HepG2 (cell line): ENCODE data around the gene HAND1. TPM values are rescaled to one million over a fixed set of nuclear protein-coding genes. Genes with fewer than 3 reads are reported as not detected.

Experiments
- ATF7-NPFF ChIP-seq: sonication (generic); formaldehyde crosslinking; IDR thresholded peaks from 2 replicates; pipeline ENCODE4 v1.8.1; 2023; ENCODE audit warnings: mild to moderate bottlenecking, low read depth, missing genetic modification reagents, moderate library complexity
- ETV6 ChIP-seq: sonication (generic); formaldehyde crosslinking; conservative IDR thresholded peaks from 2 replicates; pipeline ENCODE4 v1.4.0; 2020; ENCODE audit warnings: missing genetic modification reagents
- KDM3A ChIP-seq: IDR thresholded peaks from 2 replicates; pipeline ENCODE4 v1.6.1; 2018; ENCODE audit warnings: low read depth, missing compliant biosample characterization
- MLLT10 ChIP-seq: sonication (generic); formaldehyde crosslinking; IDR thresholded peaks from 2 replicates; pipeline ENCODE4 v1.4.0; 2020; ENCODE audit warnings: missing genetic modification reagents
- NR2C2 ChIP-seq: sonication (generic); formaldehyde crosslinking; IDR thresholded peaks from 2 replicates; pipeline ENCODE4 v1.4.0; 2020; ENCODE audit warnings: missing genetic modification reagents, mild to moderate bottlenecking, moderate library complexity, borderline replicate concordance
- RFX1 ChIP-seq: fragments of 450-650 bp; IDR thresholded peaks from 2 replicates; pipeline ENCODE4 v1.6.1; 2017
- RNF219 ChIP-seq: sonication (generic); formaldehyde crosslinking; IDR thresholded peaks from 2 replicates; pipeline ENCODE4 v1.5.0; 2020; ENCODE audit warnings: mild to moderate bottlenecking, missing genetic modification reagents
- XBP1 ChIP-seq: sonication (generic); formaldehyde crosslinking; IDR thresholded peaks from 2 replicates; pipeline ENCODE4 v1.5.0; 2020; ENCODE audit warnings: missing genetic modification reagents
- ZBTB7B ChIP-seq: sonication (generic); formaldehyde crosslinking; IDR thresholded peaks from 2 replicates; pipeline ENCODE4 v1.4.0; 2020; ENCODE audit warnings: missing genetic modification reagents
- ZKSCAN5 ChIP-seq: sonication (generic); formaldehyde crosslinking; IDR thresholded peaks from 2 replicates; pipeline ENCODE4 v1.5.1; 2020; ENCODE audit warnings: mild to moderate bottlenecking, missing genetic modification reagents
- ZNF180 ChIP-seq: sonication (generic); formaldehyde crosslinking; IDR thresholded peaks from 2 replicates; pipeline ENCODE4 v1.4.0; 2020; ENCODE audit warnings: low read depth, missing genetic modification reagents, borderline replicate concordance
- ZNF558 ChIP-seq: sonication (generic); formaldehyde crosslinking; IDR thresholded peaks from 2 replicates; pipeline ENCODE4 v1.9.0; 2022; ENCODE audit warnings: mild to moderate bottlenecking, missing genetic modification reagents, borderline replicate concordance
- ZNF607 ChIP-seq: sonication (generic); formaldehyde crosslinking; IDR thresholded peaks from 2 replicates; pipeline ENCODE4 v1.5.1; 2020; ENCODE audit warnings: missing genetic modification reagents, mild to moderate bottlenecking, borderline replicate concordance
- ZNF770 ChIP-seq: sonication (generic); formaldehyde crosslinking; IDR thresholded peaks from 2 replicates; pipeline ENCODE4 v1.5.0; 2020; ENCODE audit warnings: mild to moderate bottlenecking, missing genetic modification reagents
- ZNF879 ChIP-seq: sonication (generic); formaldehyde crosslinking; IDR thresholded peaks from 2 replicates; pipeline ENCODE4 v1.8.1; 2023; ENCODE audit warnings: missing genetic modification reagents
- polyA plus RNA-seq, 8 experiments: library from polyadenylated mRNA; depleted of rRNA in 3 of 8; stranded (reverse) in 7 of 8; unstranded in 1 of 8; fragments of >200 nt; fragmentation: Illumina TruSeq in 4 of 8; extraction: Trizol in 4 of 8; gene quantifications; 2 replicates each; pipeline versions ENCODE4 v1.2.1 to v1.2.3, GENCODE V29; 2011 to 2016; ENCODE audit warnings: low read depth in 4 of 8, missing spikeins in 1 of 8, mixed read lengths in 1 of 8; ENCODE audit not compliant: insufficient read depth in 1 of 8
- total RNA-seq, 5 experiments: library from RNA; depleted of rRNA; stranded (reverse); fragments of >200 nt; fragmentation: Illumina TruSeq; extraction: Trizol; gene quantifications; 2 replicates each; pipeline ENCODE4 v1.2.3, GENCODE V29; 2016; ENCODE audit warnings: low read depth in 1 of 5
- TF ChIP-seq, protein P1 (sequence below): conservative IDR thresholded peaks from 2 replicates; pipeline ENCODE4 v1.6.1; 2018; ENCODE audit warnings: missing genetic modification reagents
- TF ChIP-seq, protein P2 (sequence below): sonication (generic); formaldehyde crosslinking; IDR thresholded peaks from 2 replicates; pipeline ENCODE4 v1.8.0; 2022; ENCODE audit warnings: low read depth, missing genetic modification reagents
- TF ChIP-seq, protein P3 (sequence below), 2 experiments: fragments of 450-650 bp in 1 of 2; sonication (generic) in 1 of 2; formaldehyde crosslinking; IDR thresholded peaks; 2 replicates each; pipeline versions ENCODE4 v1.5.0 to v1.8.0; 2020 to 2022; ENCODE audit warnings: mild to moderate bottlenecking in 1 of 2, missing genetic modification reagents in 1 of 2

HAND1 gene
- total and polyA plus RNA-seq, 2 of the 13 experiments (the other 11 are each of a cell fraction or from before 2014, with no cell fraction given) = not detected

DNA sequence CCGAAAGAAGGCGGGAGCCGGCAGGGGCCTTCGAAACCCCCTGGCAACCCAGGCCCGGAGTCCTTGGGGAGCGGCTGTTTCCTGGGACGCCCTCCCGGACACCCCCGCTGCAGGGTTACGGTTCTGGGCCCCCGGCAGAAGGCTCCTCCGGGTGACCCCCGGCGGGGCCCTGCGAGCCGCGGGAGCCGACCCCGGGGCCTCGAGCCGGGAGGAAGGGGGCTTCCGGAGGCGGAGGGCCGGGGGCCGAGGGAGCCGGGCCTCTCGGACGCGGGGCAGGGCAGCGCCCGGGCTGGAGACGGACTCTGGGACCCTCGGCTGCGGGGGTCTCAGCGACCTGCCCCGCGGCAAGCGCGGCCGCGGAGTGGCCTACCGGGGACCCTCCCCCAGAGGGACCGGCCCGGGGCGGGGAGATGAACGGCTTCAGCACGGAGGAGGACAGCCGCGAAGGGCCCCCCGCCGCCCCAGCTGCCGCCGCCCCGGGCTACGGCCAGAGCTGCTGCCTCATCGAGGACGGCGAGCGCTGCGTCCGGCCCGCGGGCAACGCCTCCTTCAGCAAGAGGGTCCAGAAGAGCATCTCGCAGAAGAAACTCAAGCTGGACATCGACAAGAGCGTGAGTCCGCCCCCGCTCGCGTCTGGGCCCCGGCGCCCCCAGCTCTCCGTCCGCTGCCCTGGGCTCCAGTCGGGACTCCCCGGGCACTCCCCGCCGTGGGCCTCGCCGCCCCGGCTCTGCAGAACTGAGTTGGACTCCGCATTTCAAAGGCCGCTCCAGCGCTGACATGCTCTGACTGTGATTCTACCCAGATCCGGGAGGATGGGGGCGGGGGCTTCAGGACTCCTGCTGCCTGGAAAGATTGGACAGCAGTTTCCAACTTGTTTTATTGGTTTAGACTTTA lies 31.6 kb downstream of the HAND1 start (continued):
- TF ChIP-seq, protein P1, sequence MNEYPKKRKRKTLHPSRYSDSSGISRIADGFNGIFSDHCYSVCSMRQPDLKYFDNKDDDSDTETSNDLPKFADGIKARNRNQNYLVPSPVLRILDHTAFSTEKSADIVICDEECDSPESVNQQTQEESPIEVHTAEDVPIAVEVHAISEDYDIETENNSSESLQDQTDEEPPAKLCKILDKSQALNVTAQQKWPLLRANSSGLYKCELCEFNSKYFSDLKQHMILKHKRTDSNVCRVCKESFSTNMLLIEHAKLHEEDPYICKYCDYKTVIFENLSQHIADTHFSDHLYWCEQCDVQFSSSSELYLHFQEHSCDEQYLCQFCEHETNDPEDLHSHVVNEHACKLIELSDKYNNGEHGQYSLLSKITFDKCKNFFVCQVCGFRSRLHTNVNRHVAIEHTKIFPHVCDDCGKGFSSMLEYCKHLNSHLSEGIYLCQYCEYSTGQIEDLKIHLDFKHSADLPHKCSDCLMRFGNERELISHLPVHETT (CRISPR knock-in tag) = no peak
- TF ChIP-seq ZNF879 (CRISPR knock-in tag) (no peak), ZNF180 (CRISPR knock-in tag) (no peak), ZNF770 (CRISPR knock-in tag) (no peak), XBP1 (CRISPR knock-in tag) (no peak), KDM3A (CRISPR knock-in tag) (no peak), NR2C2 (no peak), ZNF607 (CRISPR knock-in tag) (no peak), RFX1 (no peak), RNF219 (CRISPR knock-in tag) (no peak), ATF7-NPFF (no peak), ETV6 (CRISPR knock-in tag) (no peak), ZNF558 (no peak), ZKSCAN5 (CRISPR knock-in tag) (no peak), MLLT10 (CRISPR knock-in tag) (no peak), ZBTB7B (CRISPR knock-in tag) (peak; percentile 33; the same call in 1 of the 2 replicates)
- TF ChIP-seq, protein P2, sequence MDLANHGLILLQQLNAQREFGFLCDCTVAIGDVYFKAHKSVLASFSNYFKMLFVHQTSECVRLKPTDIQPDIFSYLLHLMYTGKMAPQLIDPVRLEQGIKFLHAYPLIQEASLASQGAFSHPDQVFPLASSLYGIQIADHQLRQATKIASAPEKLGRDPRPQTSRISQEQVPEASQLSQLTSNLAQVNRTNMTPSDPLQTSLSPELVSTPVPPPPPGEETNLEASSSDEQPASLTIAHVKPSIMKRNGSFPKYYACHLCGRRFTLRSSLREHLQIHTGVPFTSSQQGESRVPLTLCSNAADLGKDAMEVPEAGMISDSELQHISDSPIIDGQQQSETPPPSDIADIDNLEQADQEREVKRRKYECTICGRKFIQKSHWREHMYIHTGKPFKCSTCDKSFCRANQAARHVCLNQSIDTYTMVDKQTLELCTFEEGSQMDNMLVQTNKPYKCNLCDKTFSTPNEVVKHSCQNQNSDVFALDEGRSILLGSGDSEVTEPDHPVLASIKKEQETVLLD = no peak
- TF ChIP-seq, protein P3, sequence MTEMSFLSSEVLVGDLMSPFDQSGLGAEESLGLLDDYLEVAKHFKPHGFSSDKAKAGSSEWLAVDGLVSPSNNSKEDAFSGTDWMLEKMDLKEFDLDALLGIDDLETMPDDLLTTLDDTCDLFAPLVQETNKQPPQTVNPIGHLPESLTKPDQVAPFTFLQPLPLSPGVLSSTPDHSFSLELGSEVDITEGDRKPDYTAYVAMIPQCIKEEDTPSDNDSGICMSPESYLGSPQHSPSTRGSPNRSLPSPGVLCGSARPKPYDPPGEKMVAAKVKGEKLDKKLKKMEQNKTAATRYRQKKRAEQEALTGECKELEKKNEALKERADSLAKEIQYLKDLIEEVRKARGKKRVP (CRISPR knock-in tag; IDR thresholded peaks at IDR 0.05) = no peak
